8988T (cell line): Measurements from ENCODE around the gene ALLC.
"Not testable (repeated sequence)": the region's sequence is repeated elsewhere in the genome, so short reads cannot be mapped to it uniquely, and the experiment has no call there.

Source experiments
- DNase-seq: peaks from one replicate; pipeline ENCODE4 v3.0.0; 2011

Gene ALLC

DNA sequence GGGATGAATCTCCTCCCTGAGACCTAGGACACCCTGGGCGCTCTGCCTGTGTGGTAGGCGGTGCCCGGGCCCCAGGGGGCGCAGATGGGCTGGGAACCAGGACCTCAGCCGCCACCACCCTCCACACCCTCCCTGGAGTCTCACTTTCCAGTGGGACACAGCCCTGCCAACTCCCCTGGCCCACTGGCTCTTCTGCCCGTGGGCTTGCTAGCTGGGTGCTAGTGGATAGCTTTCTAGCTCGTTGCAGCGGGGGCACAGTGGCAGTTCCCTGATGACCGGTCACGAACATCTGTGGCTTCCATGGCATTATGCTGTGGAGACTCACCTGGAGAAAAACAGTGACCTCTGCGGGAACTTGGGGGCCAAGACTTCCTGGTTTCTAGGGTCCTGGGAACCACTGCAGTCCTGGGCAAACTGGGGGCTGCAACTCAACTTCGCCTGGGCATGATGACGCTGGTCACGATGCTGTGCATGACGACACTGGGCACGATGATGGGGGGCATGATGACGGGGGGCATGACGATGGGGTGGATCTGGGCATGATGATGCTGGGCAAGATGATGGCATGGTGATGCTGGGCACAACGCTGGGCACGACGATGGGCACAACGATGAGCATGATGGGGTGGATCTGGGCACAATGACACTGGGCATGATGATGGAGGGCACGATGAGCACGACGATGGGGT lies 31.0 kb upstream of the ALLC start:
- DNase-seq, result no peak

DNA sequence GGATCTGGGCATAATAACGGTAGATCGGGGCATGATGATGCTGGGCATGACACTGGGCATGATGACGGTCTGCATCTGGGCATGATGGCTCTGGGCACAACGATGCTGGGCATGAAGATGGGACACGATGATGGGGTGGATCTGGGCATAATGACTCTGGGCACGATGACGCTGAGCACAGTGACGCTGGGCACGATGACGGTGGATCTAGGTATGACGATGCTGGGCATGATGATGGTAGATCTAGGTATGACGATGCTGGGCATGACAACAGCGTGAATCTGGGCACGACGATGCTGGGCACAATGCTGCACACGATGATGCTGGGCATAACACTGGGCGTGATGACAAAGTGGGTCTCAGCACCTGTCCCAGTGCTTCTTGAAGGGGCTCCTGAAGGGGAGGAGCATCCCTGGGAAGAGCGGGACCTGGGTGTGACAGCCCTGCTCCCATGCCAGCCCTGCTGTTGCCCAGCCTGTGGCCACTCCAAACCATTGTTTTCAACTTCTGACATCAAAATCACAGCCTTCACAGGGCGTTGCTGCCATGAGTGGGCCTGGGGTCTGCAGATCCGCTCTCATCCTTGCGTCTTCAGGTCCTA lies 30.4 kb upstream of the ALLC start:
- DNase-seq, result no peak

DNA sequence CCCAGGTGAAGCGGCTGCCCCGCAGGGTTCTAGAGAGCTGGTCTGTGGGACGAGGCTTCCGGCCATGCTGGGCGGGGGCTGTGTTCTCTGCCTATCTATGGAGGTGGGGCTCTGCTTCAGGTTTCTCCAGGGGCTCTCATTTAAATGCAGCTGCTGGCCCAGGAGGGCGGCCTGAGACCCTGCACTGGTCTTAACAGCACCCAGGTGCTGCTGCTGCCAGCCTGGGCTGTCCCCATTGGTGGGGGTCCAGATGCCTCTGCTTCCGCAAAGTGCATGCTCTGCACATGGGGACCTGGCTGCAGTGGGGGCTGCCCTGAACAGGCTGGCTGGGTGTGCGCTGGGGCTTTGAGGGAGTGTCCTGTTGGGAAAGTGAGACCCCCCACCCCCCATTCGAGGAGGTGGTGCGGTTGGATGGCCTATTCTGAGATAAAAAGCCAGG lies 29.7 kb upstream of the ALLC start:
- DNase-seq, result no peak

DNA sequence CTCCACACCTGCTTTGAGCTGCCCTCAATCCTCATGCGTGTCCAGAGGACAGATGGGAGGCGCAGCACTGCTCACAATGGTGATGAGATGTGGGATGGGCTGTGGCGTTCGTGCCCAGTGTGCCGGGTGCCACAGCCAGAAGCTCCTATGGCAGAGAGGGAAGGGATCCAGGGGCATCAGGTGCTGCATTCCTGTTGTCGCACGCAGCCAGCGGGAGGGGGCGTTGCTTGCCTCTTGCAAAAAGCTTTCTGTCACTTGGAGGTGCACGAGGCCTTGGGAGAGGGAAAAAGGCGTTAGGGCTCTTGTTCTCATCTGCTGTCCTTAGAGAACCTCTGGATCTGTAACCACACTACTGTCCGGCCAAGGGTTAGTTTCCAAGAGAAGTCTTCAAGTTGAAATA lies 29.2 kb upstream of the ALLC start:
- peak; percentile 67 for DNase-seq

DNA sequence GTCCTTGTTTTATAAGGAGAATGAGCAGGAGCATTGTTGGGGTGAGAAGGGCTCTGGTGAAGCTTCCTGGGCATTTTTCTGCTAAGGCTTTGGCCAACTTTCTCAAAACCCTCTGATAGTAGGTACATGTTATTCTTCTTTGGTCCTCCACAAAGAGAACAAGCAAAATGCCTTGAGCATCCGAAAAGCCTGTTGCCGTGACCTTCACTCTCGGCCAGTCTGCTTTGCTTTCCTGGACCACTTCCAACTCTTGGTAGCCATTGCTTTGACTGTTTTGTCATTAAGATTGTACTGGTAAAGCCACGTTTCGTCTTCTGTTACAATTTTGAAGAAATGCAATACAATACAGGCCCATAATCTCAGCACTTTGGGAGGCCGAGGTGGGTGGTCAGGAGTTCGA lies 27.4 kb upstream of the ALLC start:
- no peak for DNase-seq

DNA sequence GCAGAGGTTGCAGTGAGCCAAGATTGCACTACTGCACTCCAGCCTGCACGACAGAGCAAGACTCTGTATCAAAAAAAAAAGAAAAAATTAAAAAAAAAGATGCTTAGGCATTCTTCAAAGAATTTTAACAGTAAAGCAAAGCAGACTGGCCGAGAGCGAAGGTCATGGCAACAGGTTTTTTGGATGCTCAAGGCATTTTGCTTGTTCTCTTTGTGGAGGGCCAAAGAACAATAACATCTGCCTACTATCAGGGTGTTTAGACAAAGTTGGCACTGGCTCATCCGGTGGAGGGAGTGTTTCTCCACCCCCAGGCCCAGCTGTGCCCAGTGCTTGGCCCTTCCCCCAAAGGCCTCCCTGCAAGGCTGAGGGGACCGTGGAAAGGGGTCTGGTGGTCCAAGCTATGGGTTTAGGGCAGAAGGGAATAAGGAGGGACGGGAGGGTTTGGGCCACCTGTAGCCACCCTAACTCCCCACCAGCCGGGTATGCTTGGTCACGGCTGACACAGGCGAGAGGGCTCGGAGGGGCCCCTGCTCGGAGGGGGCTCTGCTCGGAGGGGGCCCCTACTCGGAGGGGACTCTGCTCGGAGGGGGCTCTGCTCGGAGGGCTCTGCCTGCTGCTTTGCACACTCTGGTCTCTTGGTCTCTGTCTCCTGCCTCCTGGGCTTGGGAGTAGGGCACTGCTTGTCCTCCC lies 26.7 kb upstream of the ALLC start:
- DNase-seq, result no peak

DNA sequence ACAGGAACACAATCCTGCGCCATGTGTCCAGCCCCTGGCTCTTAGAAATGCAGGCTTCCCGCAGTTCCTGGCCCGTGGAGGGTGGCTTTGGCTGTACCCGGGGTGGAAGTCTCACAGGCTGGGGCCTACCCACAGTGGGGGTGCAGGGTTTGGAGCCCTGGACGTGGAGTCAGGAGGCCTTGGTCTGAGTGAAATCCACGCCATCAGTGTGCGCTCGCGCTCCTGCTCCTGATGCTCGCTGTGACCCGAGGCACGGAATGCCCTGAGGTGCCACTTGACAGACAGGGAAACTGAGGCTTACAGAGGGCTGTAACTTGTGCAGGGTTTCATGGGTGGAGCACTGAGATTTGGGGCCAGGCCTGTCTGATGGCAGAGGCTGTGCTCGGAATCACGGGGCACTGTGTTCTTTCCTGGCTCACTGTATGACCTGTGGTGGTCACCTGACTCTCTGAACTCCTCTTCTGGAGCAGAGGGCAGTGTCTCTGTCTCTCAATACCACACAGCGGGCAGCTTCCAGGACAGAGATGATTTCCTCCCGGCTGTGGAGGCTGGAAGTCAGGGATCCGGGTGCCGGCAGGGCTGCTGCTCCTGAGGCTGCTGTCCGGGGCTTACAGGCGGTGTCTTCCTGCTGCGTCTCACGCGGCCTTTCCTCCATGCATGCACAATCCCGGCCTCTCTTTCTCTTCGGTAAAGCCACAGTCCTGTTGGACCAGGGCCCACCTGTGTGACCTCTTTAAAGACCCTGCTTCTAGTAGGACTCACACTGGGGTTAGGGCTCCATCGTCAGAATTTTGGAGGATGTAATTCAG lies 25.9 kb upstream of the ALLC start:
- DNase-seq, result no peak

DNA sequence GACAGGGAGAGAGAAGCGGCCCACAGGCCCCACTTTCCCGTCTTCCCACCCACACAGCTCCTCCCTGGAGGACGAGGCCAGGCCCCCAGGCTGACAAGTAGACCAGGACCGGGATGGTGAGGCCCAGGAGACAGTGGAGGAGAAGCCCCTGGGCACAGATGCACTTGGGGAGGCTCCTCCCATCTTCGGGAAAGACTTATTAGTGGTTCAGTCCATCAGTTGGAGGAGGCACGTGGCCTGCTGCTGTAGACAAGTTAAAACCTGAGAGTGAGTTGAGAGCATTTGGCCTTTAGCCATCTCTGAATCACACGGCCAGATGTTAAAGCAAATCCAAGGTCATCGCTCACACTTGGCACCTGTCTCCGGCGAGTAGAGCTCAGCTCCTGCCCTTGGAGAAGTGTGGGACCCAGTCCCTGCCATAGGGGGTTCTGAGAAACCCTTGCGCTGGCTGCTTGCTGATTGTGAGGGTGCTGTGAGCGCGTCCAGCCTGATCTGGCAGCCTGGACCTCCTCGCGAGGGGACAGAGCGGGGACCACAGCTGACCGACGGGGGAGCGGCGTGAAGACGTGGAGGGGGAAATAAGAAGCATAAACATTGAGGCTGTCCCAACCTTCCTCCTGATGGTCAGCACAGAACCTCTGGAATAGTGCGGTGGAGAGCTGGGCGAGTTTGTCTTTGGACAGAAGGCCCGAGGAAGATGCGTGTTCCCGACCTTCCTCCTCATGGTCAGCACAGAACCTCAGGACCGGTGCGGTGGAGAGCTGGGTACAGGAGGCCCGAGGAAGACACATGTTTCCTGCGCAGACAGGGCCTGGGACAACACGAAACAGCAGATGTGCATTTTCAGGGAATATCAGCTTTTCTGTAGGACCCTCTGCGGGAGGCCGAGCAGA lies 24.7 kb upstream of the ALLC start:
- DNase-seq, result peak; percentile 10

DNA sequence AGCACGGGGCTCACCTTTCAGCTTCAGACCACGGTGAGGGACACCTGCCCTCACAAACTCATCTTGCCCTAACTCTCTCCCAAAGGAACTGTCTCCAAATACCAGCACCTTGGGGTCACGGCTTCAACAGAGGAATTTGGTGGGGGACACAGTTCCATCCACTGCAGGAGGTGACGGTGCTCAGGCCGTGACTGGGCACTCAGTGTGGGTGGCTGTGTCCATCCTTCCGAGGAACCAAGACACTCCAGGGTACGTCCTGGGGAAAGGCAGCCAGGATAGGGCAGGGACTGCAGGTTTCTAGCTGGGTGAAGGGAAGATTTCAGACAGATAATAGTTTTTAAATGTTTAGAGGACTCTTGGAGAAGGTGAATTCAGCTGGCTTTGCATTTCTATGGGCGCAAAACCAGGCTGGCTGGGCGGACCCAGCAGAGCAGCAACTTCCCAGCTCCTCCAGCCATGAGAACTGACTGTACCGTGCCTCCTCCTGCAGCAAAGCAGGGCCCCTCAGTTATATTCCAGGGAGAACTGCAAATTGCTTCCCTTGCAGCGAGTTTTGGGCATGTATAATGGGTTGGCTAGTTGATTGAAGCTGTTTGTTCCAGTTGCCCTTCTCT lies 23.9 kb upstream of the ALLC start:
- DNase-seq, result no peak

DNA sequence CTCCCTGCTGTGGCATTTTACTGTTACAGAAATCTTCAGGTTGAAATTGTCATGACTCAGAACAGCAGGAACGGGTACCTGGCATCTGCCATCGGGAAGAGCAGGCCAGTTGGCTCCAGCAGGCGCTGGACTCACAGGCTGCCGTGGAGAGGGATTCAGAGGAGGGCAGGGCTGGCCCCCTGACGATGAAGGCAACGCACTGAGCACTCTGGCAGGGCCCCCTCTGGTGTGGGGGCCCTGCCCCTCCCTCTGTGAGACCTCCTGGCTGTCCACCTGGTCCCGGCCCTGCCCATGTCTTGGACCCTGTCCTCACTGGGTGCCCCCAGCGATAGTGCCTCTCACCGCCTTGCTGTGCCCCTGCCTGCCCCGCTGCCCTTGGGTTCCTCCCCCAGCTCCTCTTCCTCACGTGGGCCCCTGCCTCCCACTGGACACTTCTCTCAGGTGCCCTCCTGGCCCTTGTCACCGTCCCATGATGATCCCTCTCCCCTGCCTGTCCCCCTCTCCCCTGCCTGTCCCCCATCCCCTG lies 23.3 kb upstream of the ALLC start:
- no peak for DNase-seq

DNA sequence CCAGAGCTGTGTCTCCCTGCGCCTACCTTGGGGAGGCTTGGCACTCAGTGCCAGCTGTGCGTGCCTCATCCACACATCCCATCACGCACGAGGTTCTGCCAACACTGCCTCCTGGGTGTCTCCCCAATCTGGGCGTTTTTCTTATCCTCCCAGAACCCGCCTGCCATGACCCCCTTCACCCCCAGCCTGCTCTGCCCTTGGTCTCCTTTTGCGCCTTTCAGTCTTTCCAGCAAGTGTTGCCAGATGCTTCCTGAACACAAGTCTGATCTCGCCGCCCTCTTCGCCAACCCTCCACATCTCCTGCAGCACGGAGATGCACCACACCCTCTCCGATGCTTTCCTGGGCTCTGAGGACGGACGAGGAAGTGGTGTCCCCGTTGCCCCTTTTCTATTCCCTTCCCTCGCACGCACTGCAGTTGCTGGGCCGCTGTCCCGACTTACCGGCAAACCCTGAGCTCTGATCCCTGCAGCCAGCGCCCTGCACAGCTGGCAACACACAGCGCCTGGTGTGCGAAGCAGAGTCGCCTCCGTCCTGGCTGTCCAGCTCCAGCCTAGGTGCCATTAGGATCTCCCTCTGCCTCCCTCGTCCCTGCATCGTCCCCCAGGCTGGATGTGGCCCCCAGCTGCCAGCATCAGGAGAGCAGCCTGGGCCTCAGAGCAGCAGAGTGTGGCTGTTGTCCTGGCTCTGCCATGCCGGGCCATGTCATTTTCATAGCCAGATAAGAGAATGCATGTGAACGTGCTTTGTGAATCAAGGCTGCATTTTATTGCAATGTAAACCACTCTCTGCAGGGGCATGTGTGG lies 22.6 kb upstream of the ALLC start:
- DNase-seq, result no peak

DNA sequence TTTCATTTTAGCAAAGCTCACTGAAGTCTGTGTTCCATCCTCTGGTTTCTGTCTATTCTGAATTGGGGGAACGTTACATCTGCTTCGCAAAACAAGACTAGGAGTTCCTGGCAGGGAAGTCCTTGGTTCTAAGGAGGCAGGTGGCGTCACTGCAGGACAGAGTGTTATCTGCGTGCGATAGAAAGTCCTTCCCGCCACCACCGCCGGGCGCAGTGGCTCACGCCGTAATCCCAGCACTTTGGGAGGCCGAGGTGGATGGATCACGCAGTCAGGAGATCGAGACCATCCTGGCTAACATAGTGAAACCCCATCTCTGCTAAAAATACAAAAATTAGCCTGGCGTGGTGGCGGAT lies 22.0 kb upstream of the ALLC start:
- not testable (repeated sequence) for DNase-seq

DNA sequence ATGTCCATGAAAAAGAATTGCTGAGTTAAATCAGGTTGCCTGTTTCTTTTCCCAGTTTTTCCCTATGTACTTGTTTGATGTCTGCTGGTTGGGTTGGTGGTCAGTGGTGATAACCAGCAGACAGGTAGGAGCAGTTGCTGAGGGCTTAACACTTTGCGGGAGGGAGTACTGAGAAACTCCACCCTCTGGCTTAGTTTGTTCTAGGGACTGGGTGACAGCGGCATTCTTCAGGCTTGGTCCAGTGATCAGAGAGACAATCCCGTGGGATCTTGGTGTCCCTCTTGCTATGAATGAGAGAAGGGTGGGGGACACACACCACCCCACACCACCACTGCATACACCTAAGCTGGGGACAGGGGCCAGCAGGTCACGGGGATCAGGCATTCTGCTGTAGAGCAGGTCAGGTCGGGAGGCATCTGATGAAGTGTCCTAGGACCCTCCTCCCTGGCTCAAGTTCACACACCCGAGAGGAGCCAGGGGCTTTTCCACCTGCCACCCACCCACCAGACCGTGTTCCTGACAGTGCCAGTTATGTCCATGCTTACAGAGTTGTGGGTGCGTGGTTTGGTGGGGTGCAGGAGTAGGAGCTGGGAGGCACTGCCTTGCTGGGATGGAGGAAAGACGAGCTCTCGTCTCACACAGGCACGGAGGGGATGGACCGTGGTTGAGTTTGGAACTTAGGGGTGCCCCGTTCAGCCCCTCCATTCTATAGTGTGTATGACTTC lies 21.3 kb upstream of the ALLC start:
- no peak for DNase-seq

DNA sequence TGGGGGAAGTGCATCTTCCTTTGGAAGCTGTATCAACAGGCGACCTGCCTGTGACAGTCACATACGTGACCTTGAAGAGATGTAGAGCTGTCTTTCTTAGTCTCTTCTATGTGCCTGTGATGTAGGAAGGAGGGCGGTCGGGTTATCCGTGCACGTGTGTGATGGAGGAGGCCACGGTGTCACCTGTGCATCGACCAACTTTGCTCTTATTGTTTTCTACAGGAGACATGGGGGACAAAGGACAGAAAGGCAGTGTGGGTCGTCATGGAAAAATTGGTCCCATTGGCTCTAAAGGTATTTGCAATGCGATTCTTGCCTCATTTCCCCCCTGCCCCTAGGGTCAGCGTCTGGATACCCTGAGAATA lies 20.7 kb upstream of the ALLC start:
- no peak for DNase-seq

DNA sequence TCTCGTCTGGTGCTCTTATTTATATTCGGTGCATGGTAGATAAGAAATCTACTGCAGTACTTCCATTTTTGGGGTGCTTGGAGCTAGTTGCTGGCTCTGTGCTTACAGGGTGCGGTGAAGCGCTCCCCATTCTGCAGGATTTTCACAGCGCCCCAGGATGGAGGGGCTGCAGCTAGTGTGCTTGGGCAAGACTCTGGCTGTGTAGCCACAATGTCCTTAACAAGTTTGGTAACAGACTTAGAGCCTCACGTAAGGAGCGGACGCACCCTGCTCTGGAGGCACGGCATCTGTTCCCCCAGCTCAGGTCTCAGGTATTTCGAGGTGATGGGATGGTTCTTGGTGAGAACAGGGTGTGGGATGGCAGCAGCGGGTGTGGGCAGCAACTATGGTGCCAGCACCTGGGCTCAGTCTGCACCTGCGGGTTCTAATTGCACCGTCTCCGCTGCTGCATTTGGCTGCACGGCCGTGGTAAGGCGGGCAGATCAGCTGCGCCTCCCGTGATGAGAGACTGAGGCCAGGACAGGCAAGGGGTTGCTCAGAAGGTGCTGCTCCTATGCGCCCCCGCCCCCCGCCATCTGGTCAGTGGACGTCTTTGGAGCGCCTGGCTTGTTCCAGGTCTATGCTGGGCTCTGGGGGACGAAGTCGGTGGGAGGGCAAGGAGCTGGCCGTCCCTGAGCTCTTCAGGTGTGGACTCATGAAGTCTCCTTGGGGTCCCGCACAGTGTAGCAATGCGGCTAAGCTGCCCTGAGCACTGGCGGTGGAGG lies 20.1 kb upstream of the ALLC start:
- DNase-seq, result no peak

DNA sequence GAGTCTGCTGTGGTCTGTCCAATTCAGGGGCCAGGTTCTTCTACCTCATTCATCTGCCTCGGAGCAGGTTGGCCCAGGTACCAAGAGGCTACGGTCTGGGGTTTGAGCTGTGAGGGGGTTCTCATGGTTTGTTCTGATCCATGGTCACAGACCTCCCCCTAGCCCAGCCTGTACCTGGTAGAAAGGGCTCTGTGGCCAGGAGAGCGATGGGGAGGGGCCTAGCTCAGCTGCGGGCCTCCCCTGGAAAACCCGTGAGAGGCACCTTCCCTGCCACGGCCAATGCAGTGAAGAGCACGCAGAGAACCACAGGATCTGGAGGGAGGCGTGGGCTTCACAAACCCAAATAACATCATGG lies 19.6 kb upstream of the ALLC start:
- no peak for DNase-seq

DNA sequence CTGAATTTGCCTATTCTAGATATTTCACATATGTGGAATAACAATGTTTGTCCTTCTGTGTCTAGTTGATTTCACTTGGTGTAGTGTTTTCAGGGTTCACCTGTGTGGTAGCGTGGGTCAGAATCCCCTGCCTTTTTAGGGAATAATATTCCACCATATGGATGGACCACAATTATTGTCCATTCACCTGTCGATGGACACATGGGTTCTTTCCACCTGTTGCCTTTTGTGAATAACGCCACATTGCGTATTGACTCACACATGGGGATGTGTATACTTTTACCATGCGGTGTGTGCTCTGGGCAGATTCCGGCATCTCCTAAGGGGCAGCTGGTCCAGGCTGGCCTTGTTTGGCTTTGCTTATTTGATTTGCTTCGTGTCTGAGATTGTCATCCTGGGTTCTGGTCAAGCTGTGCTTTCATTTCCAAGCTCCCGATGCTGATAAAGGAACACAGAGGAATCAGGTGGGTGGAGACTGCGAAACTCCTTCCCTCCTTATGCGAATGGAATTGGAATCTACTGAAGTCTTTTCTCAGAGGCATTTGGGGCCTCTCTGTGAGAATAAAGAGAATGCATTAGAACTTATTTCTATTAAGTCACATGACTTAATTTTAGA lies 18.9 kb upstream of the ALLC start:
- no peak for DNase-seq

DNA sequence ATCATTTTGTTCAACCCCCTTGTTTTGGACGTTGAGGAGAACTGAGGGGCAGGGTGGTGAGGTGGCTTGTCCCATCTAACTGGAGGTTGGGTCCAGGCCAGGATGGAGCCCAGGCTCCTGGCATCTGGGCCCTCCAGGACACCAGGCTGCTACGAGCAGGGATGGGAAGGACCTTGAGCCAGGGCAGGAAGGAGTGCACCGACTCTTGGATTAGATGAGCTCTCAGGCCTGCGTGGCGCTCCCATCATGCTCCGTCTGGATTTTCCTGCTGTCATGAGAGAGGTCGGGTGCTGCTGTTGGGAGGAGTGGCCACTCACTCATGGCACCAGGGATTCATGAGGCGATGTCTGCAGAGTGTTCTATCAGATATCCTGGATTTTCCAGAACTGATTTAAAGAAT lies 18.3 kb upstream of the ALLC start:
- DNase-seq, result no peak

DNA sequence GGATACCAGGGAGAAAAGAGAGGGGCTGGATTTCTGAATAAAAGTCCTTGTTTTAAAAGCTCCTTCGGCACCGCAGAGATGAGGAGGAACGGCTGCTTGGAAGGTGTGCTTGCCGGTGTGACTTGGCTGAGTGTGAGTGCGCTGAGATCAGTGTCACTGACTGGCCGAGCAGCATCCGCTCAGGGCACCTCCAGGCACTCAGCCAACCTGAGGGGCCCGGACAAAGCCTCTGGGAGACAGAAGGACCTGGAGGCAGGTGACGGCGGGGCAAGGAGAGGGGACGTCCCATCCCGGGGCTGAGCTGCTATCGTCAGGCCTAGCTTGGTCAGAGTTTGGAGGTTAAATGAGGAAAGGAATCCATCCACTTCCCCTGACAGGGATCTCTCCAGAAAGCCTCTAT lies 16.8 kb upstream of the ALLC start:
- no peak for DNase-seq
